Cardiac fibroblast (primary cell): ENCODE results near the gene PARP8.

Experiments used
- DNase-seq, 2 donors: peaks; one replicate each; pipeline versions ENCODE4 v3.0.0 to v3.0.0-alpha.2; 2010; ENCODE audit warnings: low read depth in 2 of 2
- H3K4me3 ChIP-seq, 2 donors: replicated peaks in 1 of 2; 1 replicate in 1 of 2; 2 replicates in 1 of 2; pipeline ENCODE4 v1.5.1; 2011; ENCODE audit warnings: low read depth in 2 of 2, low read length in 2 of 2, mild to moderate bottlenecking in 2 of 2, moderate library complexity in 1 of 2
- TF ChIP-seq, protein P1 (sequence below): IDR thresholded peaks from one replicate; pipeline ENCODE4 v1.5.1; 2011; ENCODE audit warnings: low read depth, mild to moderate bottlenecking, low read length, inconsistent platforms

The PARP8 gene

DNA sequence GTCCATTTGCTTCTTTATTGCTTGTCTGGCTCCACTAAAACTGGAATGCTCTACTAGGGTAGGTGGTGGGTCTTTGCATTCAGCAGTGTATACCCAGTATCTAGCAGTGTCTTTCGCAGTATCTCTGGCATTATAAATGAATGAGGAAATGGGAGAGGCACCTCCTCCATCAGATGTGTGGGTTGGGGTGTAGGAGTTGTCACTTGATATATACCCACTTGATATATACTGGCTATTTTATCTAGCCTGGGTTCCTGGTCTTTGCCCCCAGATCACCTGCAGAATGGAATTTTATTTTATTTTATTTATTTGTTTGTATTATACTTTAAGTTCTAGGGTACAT, 208.5 kb downstream of the PARP8 start:
- TF ChIP-seq, protein P1, sequence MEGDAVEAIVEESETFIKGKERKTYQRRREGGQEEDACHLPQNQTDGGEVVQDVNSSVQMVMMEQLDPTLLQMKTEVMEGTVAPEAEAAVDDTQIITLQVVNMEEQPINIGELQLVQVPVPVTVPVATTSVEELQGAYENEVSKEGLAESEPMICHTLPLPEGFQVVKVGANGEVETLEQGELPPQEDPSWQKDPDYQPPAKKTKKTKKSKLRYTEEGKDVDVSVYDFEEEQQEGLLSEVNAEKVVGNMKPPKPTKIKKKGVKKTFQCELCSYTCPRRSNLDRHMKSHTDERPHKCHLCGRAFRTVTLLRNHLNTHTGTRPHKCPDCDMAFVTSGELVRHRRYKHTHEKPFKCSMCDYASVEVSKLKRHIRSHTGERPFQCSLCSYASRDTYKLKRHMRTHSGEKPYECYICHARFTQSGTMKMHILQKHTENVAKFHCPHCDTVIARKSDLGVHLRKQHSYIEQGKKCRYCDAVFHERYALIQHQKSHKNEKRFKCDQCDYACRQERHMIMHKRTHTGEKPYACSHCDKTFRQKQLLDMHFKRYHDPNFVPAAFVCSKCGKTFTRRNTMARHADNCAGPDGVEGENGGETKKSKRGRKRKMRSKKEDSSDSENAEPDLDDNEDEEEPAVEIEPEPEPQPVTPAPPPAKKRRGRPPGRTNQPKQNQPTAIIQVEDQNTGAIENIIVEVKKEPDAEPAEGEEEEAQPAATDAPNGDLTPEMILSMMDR, result no peak
- no peak for DNase-seq

DNA sequence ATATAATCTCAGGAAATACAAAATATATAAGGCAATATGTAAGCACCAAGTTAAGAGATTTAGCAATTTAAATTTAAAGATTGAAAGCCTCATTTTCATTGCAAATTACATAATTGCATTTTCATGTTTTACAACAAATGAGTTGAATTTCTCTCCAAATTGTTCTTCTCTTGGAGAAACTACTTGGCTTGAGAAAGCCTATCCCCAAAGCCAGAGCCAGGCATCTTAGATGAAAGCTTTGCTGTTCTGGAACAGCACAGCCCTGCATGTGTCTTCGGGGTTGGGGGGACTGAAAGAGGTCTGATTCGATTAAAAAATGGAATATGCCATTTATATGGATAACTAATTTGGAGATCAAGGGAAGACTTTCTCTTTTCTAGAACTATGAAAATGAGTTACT, 212.0 kb downstream of the PARP8 start:
- no peak overlapping the region for H3K4me3 ChIP-seq
- DNase-seq, result no peak
- TF ChIP-seq, protein P1, result no peak

More for the DNA sequence above, 208.5 kb downstream of the PARP8 start:
- H3K4me3 ChIP-seq, result no peak overlapping the region

DNA sequence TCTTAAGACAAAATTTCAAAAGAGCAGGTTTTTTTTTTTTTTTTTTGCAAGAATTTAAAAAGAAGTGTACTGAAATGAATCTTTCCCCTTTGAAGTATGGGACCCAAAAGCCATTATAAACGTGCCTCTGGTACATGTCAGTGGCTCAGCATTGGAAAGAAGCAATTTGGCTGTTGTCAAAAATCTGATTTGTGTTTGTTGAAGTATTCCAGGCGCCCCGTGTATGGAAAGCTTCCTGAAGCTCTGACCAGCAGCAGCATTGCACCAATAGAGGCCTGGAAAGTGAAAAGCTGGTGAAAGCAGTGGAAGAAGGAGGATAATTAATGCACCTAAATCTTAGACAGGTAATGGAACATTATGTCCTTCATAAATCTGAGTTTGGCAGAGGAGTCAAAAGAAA, 215.0 kb downstream of the PARP8 start:
- TF ChIP-seq, protein P1, result no peak
- DNase-seq, result no peak
- H3K4me3 ChIP-seq, result no peak overlapping the region

DNA sequence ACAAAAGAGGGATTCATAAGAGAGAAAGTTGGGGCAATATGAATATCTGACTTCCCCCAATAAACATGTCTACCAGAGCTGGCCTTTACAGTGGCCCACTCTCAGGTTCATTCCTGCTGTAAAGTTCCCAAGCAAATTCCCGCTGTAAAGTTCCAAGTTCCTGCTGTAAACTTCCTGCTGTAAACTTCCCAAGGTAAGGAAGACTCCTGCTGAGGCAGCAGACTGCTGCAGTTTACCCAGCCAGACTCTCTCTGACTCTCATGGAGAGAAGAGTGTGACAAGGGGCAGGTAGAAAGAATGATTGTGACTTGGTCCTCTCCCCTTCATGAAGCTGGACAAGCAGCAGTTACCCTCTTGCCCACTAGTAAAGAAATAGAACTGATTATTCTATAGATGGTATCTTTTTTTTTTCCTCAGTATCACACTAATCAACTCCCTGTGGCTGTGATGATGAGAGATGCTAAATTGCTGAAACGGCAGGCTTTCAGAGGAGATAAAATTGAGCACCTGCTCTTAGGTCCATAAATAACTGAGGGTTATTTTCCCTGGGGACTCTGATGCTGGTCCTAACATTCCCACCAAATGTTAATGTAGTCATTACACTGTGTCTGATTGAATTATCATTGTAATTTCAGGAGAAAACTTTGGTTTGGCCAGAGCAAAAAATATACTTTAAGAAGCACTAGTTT, 220.4 kb downstream of the PARP8 start:
- no peak for DNase-seq
- TF ChIP-seq, protein P1, result no peak
- no peak overlapping the region for H3K4me3 ChIP-seq

DNA sequence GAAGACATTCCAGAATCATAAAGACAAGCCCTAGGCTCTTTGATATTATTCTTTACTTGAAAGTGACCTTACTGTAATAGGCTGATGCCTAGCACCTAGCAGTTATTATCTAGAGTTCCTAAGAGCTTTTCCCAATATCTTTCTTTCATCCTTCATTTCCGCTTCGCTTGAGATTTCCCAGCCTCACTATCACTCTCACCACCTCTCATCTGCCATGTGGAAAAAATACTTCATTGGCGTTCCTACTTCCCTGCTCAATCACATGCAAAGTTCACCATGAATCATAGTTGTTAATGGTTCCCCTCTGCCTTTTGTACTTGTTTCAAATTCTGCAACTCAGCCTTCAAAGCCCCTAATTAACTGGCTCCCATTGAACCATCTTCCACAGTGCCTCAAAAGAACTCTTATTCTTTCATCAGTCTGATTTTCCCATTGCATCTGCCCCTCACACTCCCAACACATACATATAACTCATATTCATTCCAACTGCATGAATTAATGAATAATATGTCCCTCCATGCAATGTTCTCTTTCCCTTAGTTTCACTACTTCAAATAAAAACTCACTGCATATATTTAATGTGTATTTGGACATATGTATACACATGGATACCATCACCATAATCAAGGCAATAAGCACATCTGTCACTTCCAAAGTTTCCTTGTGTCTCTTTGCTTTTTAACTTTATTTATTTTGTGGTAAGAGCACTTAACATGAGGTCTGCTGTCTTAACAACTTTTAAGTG, 221.6 kb downstream of the PARP8 start:
- TF ChIP-seq, protein P1, result no peak
- no peak for DNase-seq
- no peak overlapping the region for H3K4me3 ChIP-seq

DNA sequence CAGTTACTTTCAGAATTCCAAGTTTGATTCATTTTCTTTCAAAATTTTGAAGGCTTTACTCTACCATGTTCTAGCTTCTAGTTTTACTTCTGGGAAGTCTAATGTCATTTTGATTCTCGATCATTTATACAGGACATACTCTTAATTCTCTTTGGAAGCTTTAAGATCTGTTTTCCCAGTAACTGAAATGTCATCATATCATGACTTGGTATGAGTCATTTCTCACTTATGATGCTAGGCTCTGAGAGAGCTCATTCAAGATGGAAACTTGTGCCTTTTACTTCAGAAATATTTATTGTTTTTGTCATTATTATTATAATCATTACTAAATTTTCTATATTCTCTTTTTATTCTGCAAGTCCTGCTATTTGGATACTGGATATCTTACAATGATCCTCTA, 222.3 kb downstream of the PARP8 start:
- TF ChIP-seq, protein P1, result no peak
- H3K4me3 ChIP-seq, result no peak overlapping the region
- DNase-seq, result no peak
